ENCODE measurements around the gene AKT1.

- TF ChIP-seq CTCF (conservative IDR thresholded peaks at IDR 0.05) (no peak), ZFX (IDR thresholded peaks at IDR 0.05) (peak; percentile 50; the same call in 1 of the 2 replicates)
Measured at GRCh38 chr14:104801520-104802393, 6.2 kb upstream of the AKT1 start.
